ENCODE results near the gene MACROD2. TPM values are rescaled to one million over a fixed set of nuclear protein-coding genes. Genes with fewer than 3 reads are reported as not detected.

MACROD2 gene
- total RNA-seq, 2 donors from 2014 or later: 0.95 to 4.2 TPM

- no peak overlapping the region for H3K4me3 ChIP-seq
- no peaks in the 10 kb centered on the region for H3K36me3 ChIP-seq
- no peaks in the 10 kb centered on the region for H3K27me3 ChIP-seq (replicated peaks; ENCODE audit: insufficient read depth)
- DNase-seq (ENCODE audit: low spot score): no peak
- no peaks in the 10 kb centered on the region for H3K9me3 ChIP-seq
- H3K27ac ChIP-seq: no peak overlapping the region
- TF ChIP-seq, protein P1, sequence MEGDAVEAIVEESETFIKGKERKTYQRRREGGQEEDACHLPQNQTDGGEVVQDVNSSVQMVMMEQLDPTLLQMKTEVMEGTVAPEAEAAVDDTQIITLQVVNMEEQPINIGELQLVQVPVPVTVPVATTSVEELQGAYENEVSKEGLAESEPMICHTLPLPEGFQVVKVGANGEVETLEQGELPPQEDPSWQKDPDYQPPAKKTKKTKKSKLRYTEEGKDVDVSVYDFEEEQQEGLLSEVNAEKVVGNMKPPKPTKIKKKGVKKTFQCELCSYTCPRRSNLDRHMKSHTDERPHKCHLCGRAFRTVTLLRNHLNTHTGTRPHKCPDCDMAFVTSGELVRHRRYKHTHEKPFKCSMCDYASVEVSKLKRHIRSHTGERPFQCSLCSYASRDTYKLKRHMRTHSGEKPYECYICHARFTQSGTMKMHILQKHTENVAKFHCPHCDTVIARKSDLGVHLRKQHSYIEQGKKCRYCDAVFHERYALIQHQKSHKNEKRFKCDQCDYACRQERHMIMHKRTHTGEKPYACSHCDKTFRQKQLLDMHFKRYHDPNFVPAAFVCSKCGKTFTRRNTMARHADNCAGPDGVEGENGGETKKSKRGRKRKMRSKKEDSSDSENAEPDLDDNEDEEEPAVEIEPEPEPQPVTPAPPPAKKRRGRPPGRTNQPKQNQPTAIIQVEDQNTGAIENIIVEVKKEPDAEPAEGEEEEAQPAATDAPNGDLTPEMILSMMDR (IDR thresholded peaks at IDR 0.05): no peak
- no peaks in the 10 kb centered on the region for H3K4me1 ChIP-seq (ENCODE audit: control insufficient read depth in 1 of 2, low read depth in 2 of 2)
- ATAC-seq (ENCODE audit: insufficient number of reproducible peaks, low FRiP score, low read depth): no peak
These were observed 2009.0 kb downstream of the MACROD2 start for GRCh38 chr20:16004108-16004854.

GRCh38 chr20:16005021-16005914 is 2010.0 kb downstream of the MACROD2 start:
- TF ChIP-seq, protein P1 (IDR thresholded peaks at IDR 0.05): no peak
- no peaks in the 10 kb centered on the region for H3K9me3 ChIP-seq
- ATAC-seq (ENCODE audit: insufficient number of reproducible peaks, low FRiP score, low read depth) (no peak), DNase-seq (ENCODE audit: low spot score) (no peak)
- H3K4me3 ChIP-seq: no peak overlapping the region
- H3K36me3 ChIP-seq: no peaks in the 10 kb centered on the region
- H3K27ac ChIP-seq: no peak overlapping the region
- no peaks in the 10 kb centered on the region for H3K4me1 ChIP-seq (ENCODE audit: control insufficient read depth in 1 of 2, low read depth in 2 of 2)
- H3K27me3 ChIP-seq (replicated peaks; ENCODE audit: insufficient read depth): no peaks in the 10 kb centered on the region

- DNase-seq (ENCODE audit: low spot score) (no peak), ATAC-seq (ENCODE audit: insufficient number of reproducible peaks, low FRiP score, low read depth) (no peak)
- Histone ChIP-seq H3K4me1 (ENCODE audit: control insufficient read depth in 1 of 2, low read depth in 2 of 2) (no peaks in the 10 kb centered on the region), H3K27me3 (replicated peaks; ENCODE audit: insufficient read depth) (no peaks in the 10 kb centered on the region), H3K9me3 (no peaks in the 10 kb centered on the region), H3K4me3 (no peak overlapping the region), H3K27ac (no peak overlapping the region), H3K36me3 (no peaks in the 10 kb centered on the region)
- TF ChIP-seq, protein P1 (IDR thresholded peaks at IDR 0.05): no peak
These were observed 2010.7 kb downstream of the MACROD2 start for GRCh38 chr20:16005915-16006493.

- H3K27me3 ChIP-seq (replicated peaks; ENCODE audit: insufficient read depth): no peaks in the 10 kb centered on the region
- H3K27ac ChIP-seq: no peak overlapping the region
- ATAC-seq (ENCODE audit: insufficient number of reproducible peaks, low FRiP score, low read depth) (no peak), DNase-seq (ENCODE audit: low spot score) (no peak)
- H3K4me1 ChIP-seq (ENCODE audit: control insufficient read depth in 1 of 2, low read depth in 2 of 2): no peaks in the 10 kb centered on the region
- no peaks in the 10 kb centered on the region for H3K36me3 ChIP-seq
- TF ChIP-seq, protein P1 (IDR thresholded peaks at IDR 0.05): no peak
- no peaks in the 10 kb centered on the region for H3K9me3 ChIP-seq
- no peak overlapping the region for H3K4me3 ChIP-seq
These were observed 2011.8 kb downstream of the MACROD2 start for GRCh38 chr20:16007164-16007563.

- no peak overlapping the region for H3K27ac ChIP-seq
- H3K27me3 ChIP-seq (replicated peaks; ENCODE audit: insufficient read depth): no peaks in the 10 kb centered on the region
- TF ChIP-seq, protein P1 (IDR thresholded peaks at IDR 0.05): no peak
- no peaks in the 10 kb centered on the region for H3K36me3 ChIP-seq
- no peak for DNase-seq (ENCODE audit: low spot score)
- H3K4me1 ChIP-seq (ENCODE audit: control insufficient read depth in 1 of 2, low read depth in 2 of 2): no peaks in the 10 kb centered on the region
- H3K9me3 ChIP-seq: no peaks in the 10 kb centered on the region
- H3K4me3 ChIP-seq: no peak overlapping the region
- ATAC-seq (ENCODE audit: insufficient number of reproducible peaks, low FRiP score, low read depth): no peak
These were observed 2012.6 kb downstream of the MACROD2 start for GRCh38 chr20:16007962-16008361.
